Ectodermal cell (in vitro differentiated cells): ENCODE data around the gene PPP1R7.
"Not testable (repeated sequence)": the region's sequence is repeated elsewhere in the genome, so short reads cannot be mapped to it uniquely, and the experiment has no call there.

Experiments
- H3K27ac ChIP-seq: 2 replicates; pipeline ENCODE4 v1.7.0; 2013; ENCODE audit warnings: mild to moderate bottlenecking, low read depth, low read length; ENCODE audit not compliant: insufficient read depth, poor library complexity, severe bottlenecking
- H3K27me3 ChIP-seq: 2 replicates; pipeline ENCODE4 v1.7.0; 2013; ENCODE audit warnings: mild to moderate bottlenecking, low read length; ENCODE audit not compliant: insufficient read depth, control insufficient read depth, poor library complexity, severe bottlenecking
- H3K36me3 ChIP-seq: one replicate; pipeline ENCODE4 v1.7.0; 2013; ENCODE audit warnings: low read length; ENCODE audit not compliant: control insufficient read depth, insufficient read depth
- H3K4me1 ChIP-seq: one replicate; pipeline ENCODE4 v1.7.0; 2013; ENCODE audit warnings: low read length; ENCODE audit not compliant: control insufficient read depth, insufficient read depth
- H3K4me3 ChIP-seq: 2 replicates; pipeline ENCODE4 v1.7.0; 2013; ENCODE audit warnings: low read depth, low read length, control low read depth; ENCODE audit not compliant: insufficient read depth
- H3K9me3 ChIP-seq: 2 replicates; pipeline ENCODE4 v1.7.0; 2013; ENCODE audit warnings: mild to moderate bottlenecking, low read length, moderate library complexity; ENCODE audit not compliant: control insufficient read depth
- WGBS, 2 experiments: methylation state at CpG; one replicate each; pipeline ENCODE4 v1.1.7; 2013; ENCODE audit warnings: missing lambda C conversion rate in 2 of 2; 5-methylcytosine and 5-hydroxymethylcytosine counted together

PPP1R7 gene

GRCh38 chr2:241191081-241191480 is 40.8 kb downstream of the PPP1R7 start:
- H3K4me3 ChIP-seq = no peak overlapping the region
- WGBS, 2 experiments = 93 to 94% methylated on average over 14 of the region's 14 CpGs
- H3K27me3 ChIP-seq = no peaks in the 10 kb centered on the region
- no peaks in the 10 kb centered on the region for H3K9me3 ChIP-seq
- H3K27ac ChIP-seq = no peak overlapping the region
- H3K36me3 ChIP-seq = no peaks in the 10 kb centered on the region
- no peaks in the 10 kb centered on the region for H3K4me1 ChIP-seq

- WGBS, 2 experiments = 90 to 91% methylated on average over 7 of the region's 8 CpGs
- Histone ChIP-seq H3K27ac (no peak overlapping the region), H3K36me3 (no peaks in the 10 kb centered on the region)
These were observed 43.0 kb downstream of the PPP1R7 start for GRCh38 chr2:241193271-241193670.

DNA sequence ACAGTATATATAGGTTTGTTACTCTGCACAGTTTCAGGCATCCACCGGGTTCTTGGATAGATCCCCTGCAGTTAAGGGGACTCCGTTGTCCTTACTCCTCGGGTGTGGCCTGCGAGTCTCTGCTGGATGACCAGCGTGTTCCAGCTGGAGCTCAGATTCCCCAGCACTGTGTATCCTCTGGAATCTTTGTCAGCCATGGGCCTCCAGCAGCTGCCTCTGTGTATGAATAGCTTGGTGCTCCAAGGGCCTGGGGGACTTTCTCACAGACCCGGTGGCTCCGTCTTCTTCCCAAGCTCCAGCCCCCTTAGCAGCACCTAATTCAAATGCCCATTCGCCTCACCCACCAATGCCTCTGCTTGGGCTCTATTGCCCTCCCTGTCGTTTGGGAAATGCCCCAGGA is 44.5 kb downstream of the PPP1R7 start:
- no peak overlapping the region for H3K4me3 ChIP-seq
- no peaks in the 10 kb centered on the region for H3K4me1 ChIP-seq
- no peaks in the 10 kb centered on the region for H3K36me3 ChIP-seq
- no peak overlapping the region for H3K27ac ChIP-seq
- no peaks in the 10 kb centered on the region for H3K27me3 ChIP-seq
- WGBS, 2 experiments = 86 to 90% methylated on average over 9 of the region's 9 CpGs
- no peaks in the 10 kb centered on the region for H3K9me3 ChIP-seq

More at GRCh38 chr2:241193271-241193670, 43.0 kb downstream of the PPP1R7 start:
- H3K4me1 ChIP-seq = no peaks in the 10 kb centered on the region
- no peak overlapping the region for H3K4me3 ChIP-seq
- no peaks in the 10 kb centered on the region for H3K27me3 ChIP-seq
- H3K9me3 ChIP-seq = no peaks in the 10 kb centered on the region

DNA sequence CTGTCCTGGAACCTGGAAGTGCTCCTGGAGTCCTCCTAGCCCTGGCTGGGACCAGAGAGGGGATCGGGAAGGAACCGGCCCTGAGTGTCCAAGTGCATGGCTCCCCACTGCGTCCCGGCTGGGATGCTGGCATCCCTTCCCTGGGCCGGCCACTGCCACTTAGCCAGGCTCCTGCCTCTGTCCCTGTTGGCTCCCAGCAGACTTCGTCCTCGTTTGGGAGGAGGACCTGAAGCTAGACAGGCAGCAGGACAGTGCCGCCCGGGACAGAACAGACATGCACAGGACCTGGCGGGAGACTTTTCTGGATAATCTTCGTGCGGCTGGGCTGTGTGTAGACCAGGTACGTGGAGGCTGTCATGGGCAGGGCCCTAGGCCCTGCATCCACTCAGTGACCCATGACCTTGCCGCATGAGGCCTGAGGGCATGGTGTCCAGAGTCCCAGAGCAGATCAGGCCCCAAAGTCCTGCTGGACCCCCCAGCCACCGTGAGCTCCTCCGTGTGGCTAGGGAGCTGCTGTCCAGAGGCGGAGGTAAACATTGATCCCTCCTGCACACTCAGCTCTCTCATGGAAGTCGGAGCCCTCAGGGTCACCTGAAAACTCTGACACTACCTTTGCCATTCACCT is 45.4 kb downstream of the PPP1R7 start:
- Histone ChIP-seq H3K4me1 (no peaks in the 10 kb centered on the region), H3K4me3 (no peak overlapping the region), H3K36me3 (no peaks in the 10 kb centered on the region), H3K9me3 (no peaks in the 10 kb centered on the region), H3K27me3 (no peaks in the 10 kb centered on the region), H3K27ac (no peak overlapping the region)
- 91 to 92% methylated on average over 18 of the region's 18 CpGs for WGBS, 2 experiments

DNA sequence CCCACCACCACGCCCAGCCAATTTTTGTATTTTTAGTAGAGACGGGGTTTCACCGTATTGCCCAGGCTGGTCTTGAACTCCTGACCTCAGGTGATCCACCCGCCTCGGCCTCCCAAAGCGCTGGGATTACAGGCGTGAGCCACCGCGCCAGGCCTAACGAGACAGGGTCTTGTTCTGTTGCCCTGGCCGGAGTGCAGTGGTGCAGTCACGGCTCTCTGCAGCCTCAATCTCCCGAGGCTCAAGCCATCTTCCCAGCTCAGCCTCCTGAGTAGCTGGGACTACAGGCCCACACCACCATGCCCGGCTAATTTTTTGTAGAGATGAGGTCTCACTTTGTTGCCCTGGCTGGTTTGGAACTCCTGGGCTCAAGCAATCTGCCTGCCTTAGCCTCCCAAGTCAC is 47.0 kb downstream of the PPP1R7 start:
- not testable (repeated sequence) for H3K9me3 ChIP-seq, H3K27ac ChIP-seq, H3K27me3 ChIP-seq, H3K36me3 ChIP-seq, H3K4me1 ChIP-seq, H3K4me3 ChIP-seq
- WGBS, 2 experiments = 95% methylated on average over 14 of the region's 14 CpGs

GRCh38 chr2:241197947-241198346 is 47.7 kb downstream of the PPP1R7 start:
- H3K4me3 ChIP-seq = no peak overlapping the region
- H3K9me3 ChIP-seq = no peaks in the 10 kb centered on the region
- no peaks in the 10 kb centered on the region for H3K4me1 ChIP-seq
- WGBS, 2 experiments = 89 to 90% methylated on average over 6 of the region's 6 CpGs
- no peaks in the 10 kb centered on the region for H3K36me3 ChIP-seq
- no peaks in the 10 kb centered on the region for H3K27me3 ChIP-seq
- no peak overlapping the region for H3K27ac ChIP-seq

DNA sequence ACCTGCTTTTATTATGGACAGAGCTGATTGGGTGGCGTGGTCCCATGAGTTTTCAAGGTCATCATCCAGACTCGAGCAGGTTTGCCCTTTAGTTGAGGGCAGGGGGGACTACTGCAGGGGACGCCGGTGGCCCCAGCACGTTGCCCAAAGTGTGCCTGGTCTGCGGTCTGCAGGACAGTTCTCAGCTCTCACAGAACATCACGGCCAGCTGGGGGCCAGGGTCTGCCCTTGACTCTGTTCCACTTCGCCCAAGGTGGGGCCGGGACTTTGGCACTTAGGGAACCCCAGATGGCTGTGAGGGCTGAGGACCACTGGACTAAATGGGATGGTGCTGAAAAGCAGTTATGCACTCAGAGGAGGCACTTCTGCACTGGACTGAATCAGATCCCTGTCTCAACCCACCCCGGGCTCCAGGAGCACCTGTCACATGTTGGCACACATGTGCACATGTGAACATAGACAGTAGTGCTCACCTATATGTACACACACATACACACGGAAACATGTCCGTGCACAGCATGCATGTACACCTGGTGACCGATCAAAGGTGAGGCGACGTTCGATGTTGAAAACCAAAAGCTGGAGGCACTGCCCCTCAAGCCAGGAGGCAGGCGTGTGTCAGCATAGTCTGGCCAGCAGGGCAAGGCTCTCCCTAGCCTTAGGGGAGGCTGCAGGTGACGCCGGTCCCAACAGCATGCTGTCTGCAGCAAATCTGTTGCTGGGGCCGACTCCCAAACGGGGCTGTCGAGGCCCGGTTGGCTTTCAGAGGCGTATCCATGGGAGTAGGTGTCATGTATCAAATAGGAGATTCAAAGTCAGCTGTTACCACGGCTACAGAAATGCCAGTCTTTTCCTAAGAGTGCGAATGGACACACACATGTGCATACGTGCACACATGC is 48.4 kb downstream of the PPP1R7 start:
- no peaks in the 10 kb centered on the region for H3K27me3 ChIP-seq
- no peaks in the 10 kb centered on the region for H3K36me3 ChIP-seq
- H3K9me3 ChIP-seq = no peaks in the 10 kb centered on the region
- H3K4me1 ChIP-seq = no peaks in the 10 kb centered on the region
- H3K4me3 ChIP-seq = no peak overlapping the region
- 88 to 89% methylated on average over 27 of the region's 27 CpGs for WGBS, 2 experiments
- no peak overlapping the region for H3K27ac ChIP-seq

- Histone ChIP-seq H3K4me3 (no peak overlapping the region), H3K9me3 (no peaks in the 10 kb centered on the region), H3K27ac (no peak overlapping the region), H3K27me3 (no peaks in the 10 kb centered on the region), H3K4me1 (no peaks in the 10 kb centered on the region), H3K36me3 (no peaks in the 10 kb centered on the region)
- 92 to 94% methylated on average over 16 of the region's 16 CpGs for WGBS, 2 experiments
These were observed 49.0 kb downstream of the PPP1R7 start for GRCh38 chr2:241199286-241199685.

- H3K4me1 ChIP-seq = no peaks in the 10 kb centered on the region
- WGBS, 2 experiments = 89 to 91% methylated on average over 42 of the region's 42 CpGs
- H3K27me3 ChIP-seq = no peaks in the 10 kb centered on the region
- H3K27ac ChIP-seq = no peak overlapping the region
- H3K4me3 ChIP-seq = no peak overlapping the region
- no peaks in the 10 kb centered on the region for H3K9me3 ChIP-seq
- no peaks in the 10 kb centered on the region for H3K36me3 ChIP-seq
These were observed 49.9 kb downstream of the PPP1R7 start for GRCh38 chr2:241199897-241200821.
